OCI-LY3 (cell line): ENCODE results near the gene PPIH.

ENCODE experiments used
- CTCF ChIP-seq: fragments of 200-600, 300-600 bp; sonication (generic); IDR thresholded peaks from 2 replicates; pipeline ENCODE4 v1.5.1; 2014; ENCODE audit warnings: antibody characterized with exemption, low read length, low read depth
- EZH2phosphoT487 ChIP-seq: fragments of 200-600 bp; shearing (Covaris generic); IDR thresholded peaks from 2 replicates; pipeline ENCODE4 v1.6.1; 2018; ENCODE audit warnings: antibody characterized with exemption, mixed run types, low read depth

- TF ChIP-seq CTCF (no peak), EZH2phosphoT487 (no peak)
These were observed 55.1 kb downstream of the PPIH start for GRCh38 chr1:42713293-42713692.
